ENCODE data around the gene FAM200A.

Gene FAM200A

DNA sequence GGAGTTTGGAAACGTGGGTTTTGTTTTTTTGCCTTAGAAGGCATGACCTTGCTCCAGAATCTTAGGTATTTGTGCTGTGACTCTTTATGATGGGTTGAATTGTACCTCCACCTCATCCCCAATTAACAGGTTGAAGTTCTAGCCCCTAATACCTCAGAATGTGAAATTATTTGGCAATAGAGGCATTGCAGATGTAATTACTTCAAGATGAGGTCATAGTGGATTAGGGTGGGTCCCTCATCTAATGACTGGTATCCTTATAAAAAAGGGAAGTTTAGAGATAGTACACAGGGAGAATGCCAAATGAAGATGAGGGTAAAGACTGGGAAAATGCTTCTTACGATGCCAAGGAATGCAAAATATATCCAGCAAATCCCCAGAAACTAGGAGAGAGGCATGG is 3.0 kb upstream of the FAM200A start:
- TF ChIP-seq, protein P1, sequence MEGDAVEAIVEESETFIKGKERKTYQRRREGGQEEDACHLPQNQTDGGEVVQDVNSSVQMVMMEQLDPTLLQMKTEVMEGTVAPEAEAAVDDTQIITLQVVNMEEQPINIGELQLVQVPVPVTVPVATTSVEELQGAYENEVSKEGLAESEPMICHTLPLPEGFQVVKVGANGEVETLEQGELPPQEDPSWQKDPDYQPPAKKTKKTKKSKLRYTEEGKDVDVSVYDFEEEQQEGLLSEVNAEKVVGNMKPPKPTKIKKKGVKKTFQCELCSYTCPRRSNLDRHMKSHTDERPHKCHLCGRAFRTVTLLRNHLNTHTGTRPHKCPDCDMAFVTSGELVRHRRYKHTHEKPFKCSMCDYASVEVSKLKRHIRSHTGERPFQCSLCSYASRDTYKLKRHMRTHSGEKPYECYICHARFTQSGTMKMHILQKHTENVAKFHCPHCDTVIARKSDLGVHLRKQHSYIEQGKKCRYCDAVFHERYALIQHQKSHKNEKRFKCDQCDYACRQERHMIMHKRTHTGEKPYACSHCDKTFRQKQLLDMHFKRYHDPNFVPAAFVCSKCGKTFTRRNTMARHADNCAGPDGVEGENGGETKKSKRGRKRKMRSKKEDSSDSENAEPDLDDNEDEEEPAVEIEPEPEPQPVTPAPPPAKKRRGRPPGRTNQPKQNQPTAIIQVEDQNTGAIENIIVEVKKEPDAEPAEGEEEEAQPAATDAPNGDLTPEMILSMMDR (IDR thresholded peaks at IDR 0.05): no peak

DNA sequence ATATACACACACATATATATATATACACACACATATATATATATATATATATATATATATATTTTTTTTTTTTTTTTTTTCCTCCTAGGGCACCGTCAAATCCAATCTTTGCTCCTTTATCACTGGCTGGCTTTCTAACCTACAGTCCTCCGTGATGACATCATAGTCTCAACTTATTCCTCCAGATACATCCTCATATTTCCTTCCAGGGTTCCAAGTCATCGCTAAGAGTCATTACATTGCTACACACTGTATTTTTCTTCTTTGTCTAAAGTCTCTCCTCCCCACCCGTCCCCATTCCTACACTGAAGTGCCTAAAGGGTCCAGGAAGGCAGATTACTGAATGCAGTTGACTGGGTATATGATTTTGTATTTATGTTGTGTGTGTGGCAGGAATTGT is 1.1 kb upstream of the FAM200A start:
- TF ChIP-seq, protein P1 (IDR thresholded peaks at IDR 0.05): no peak

DNA sequence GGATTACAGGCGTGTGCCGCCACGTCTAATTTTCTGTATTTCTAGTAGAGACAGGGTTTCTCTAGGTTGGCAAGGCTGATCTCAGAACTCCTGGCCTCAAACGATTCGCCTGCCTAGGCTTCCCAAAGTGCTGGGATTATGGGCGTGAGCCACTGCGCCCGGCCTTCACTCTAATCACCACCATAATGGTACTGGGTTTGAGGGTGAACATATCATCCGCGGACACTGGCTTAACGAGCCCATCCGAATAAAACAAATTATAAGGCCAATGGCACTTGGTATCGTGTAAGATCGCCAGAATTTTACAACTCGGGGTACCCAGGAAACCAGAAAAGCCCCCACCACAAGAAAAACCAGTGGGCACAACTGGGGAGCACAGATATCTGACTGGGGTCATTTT is 580 bp downstream of the FAM200A start:
- TF ChIP-seq, protein P1 (IDR thresholded peaks at IDR 0.05): no peak

DNA sequence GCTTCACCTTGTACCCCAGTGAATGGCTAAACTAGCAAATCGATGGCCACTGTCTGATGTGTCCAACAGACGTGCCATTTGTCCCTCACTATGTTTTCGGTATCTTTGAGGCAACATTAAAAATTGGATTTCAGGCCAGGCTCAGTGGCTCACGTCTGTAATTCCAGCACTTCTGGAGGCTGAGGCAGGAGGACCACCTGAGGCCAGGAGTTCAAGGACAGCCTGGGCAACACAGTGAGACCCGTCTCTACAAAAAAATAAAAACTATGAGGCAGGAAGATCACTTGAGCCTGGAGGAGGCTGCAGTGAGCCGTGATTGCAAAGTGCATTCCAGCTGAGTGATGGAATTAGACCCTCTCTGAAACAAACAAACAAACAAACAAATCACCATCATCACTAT is 8.0 kb downstream of the FAM200A start:
- TF ChIP-seq, protein P1 (IDR thresholded peaks at IDR 0.05): no peak

DNA sequence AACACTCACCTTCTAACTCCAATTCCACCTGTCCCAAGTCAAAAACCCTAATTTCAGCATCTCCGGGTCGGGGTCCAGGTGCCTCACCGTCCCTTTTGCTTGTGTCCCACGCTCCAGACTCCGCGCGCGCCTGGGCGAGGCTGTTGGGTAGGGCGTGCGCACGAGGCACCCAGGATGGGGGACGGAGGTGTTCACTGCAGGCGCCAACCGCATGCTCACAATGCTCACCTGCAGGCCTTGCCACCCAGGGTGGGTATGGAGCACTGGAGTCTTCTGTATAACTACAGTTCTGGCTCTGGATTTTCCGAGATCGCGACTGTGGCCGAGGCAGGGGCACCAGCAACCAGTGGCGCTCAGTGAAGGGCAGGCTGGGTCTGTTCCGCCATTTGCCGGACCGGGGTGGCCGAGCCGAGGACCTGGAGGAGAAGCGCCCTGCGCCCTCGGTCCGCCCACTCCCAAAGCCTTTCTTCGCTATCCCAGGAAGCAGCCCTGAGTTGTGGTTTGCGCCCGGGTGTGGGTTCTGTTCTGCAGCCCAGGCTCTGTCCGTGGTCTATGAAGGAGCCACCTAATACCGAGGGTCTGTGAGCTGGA is 8.7 kb downstream of the FAM200A start:
- TF ChIP-seq, protein P1 (IDR thresholded peaks at IDR 0.05): no peak

DNA sequence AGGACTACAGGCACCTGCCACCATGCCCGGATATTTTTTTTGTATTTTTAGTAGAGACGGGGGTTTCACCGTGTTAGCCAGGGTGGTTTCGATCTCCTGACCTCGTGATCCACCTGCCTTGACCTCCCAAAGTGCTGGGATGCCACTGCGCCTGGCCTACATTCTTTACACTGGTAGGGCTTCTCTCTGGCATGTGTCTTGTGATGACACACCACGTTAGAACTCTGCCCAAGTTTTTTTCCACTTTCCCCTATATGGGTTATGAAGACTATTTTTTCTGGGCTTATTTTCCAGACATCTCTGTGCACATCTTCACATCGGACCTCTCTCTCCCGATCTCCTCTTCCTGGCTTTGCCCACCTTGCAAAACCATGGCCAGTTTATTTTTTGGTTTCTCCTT is 10.7 kb downstream of the FAM200A start:
- TF ChIP-seq, protein P1 (IDR thresholded peaks at IDR 0.05): no peak

DNA sequence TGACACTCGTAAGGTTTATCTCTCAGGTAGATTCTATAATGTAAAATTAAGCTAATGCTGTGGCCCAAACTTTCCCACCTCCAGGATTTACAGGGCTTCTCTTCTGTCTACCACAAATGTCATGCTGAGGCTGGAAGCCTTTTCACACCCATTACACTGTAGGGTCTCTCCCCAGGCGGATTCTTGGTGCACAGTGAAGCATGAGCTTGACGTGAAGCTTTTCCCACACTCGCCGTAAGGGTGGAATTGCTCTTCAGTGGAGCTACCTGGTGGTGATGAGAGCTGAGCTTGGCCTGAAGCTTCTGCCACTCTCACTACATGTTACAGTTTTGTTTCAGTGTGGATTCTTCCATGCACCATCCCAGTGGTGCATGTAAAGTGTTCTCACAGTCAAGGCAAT is 11.4 kb downstream of the FAM200A start:
- TF ChIP-seq, protein P1 (IDR thresholded peaks at IDR 0.05): no peak

DNA sequence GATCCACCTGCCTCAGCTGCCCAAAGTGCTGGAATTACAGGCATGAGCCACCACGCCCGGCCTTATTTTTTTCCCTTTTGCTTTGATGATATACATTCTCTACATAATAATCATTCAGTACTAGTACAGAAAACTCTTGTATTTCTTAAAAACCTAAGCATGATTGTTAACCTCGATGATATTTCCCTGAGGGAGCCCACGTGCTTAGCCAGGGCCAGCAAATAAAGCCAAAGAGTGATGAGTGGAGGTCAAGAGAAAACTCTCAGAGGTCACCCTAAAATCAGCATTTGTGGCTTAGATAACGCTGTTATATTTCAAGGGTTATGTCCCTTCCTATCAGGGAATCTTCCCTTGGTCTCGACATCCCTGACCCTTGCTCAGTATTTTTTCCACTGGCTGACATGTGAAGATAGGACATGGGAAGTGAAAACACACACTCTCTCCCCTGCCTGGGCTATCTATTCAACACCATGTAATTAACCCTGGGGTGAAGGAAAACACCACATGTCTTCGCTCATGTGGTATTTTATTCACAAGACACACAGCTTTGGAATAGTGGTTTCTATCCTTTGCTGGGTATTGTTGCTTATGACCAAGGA is 12.6 kb downstream of the FAM200A start:
- TF ChIP-seq, protein P1 (IDR thresholded peaks at IDR 0.05): no peak

Measured in LNCAP (cell line).